H1 (cell line): ENCODE data around the gene APOC1. TPM values are rescaled to one million over a fixed set of nuclear protein-coding genes. Genes with fewer than 3 reads are reported as not detected.

ENCODE experiments used
- CTCF ChIA-PET: fragments of 300-600 bp; sonication (Branson Sonifier 250); formaldehyde crosslinking; loops from one replicate; lab custom pipeline; 2021; ENCODE audit not compliant: partially characterized antibody; lab: Charles Lee
- POLR2A ChIA-PET: fragments of 300-600 bp; sonication (Branson Sonifier 250); formaldehyde crosslinking; loops from one replicate; lab custom pipeline; 2021; ENCODE audit warnings: inconsistent platforms; ENCODE audit not compliant: partially characterized antibody; lab: Charles Lee
- DNase-seq, 2 experiments: peaks; one replicate each; pipeline versions ENCODE4 v3.0.0 to v3.0.0-alpha.2; 2010 to 2022; ENCODE audit warnings: low spot score in 2 of 2, low read depth in 1 of 2, mixed read lengths in 1 of 2
- FAIRE-seq: peaks from 2 replicates; lab custom pipeline; 2011; peaks lifted over from hg19 to GRCh38; lab: Jason Lieb, UNC
- H2AFZ ChIP-seq: 2 replicates; pipeline ENCODE4 v1.8.1; 2012; ENCODE audit warnings: low read length, inconsistent platforms
- H2AK5ac ChIP-seq: 2 replicates; pipeline ENCODE4 v1.6.1; 2013; ENCODE audit warnings: low read depth, low read length
- H2BK120ac ChIP-seq: replicated peaks from 2 replicates; pipeline ENCODE3; 2013; ENCODE audit warnings: low read depth, low read length, inconsistent platforms
- H2BK12ac ChIP-seq: 2 replicates; pipeline ENCODE4 v1.6.1; 2013; ENCODE audit warnings: low read depth, low read length
- H2BK15ac ChIP-seq: 2 replicates; pipeline ENCODE4 v1.6.1; 2013; ENCODE audit warnings: low read length
- H2BK20ac ChIP-seq: 2 replicates; pipeline ENCODE4 v1.6.1; 2013; ENCODE audit warnings: low read length
- H2BK5ac ChIP-seq: 2 replicates; pipeline ENCODE4 v1.6.1; 2013; ENCODE audit warnings: low read depth, low read length
- H3K14ac ChIP-seq: 2 replicates; pipeline ENCODE4 v1.6.1; 2013; ENCODE audit warnings: inconsistent platforms; ENCODE audit not compliant: insufficient read length
- H3K18ac ChIP-seq: 2 replicates; pipeline ENCODE4 v1.6.1; 2013; ENCODE audit warnings: low read length; ENCODE audit errors: extremely low read depth
- H3K23ac ChIP-seq: 2 replicates; pipeline ENCODE4 v1.6.1; 2013; ENCODE audit warnings: inconsistent platforms; ENCODE audit not compliant: insufficient read length
- H3K23me2 ChIP-seq: 2 replicates; pipeline ENCODE4 v1.6.1; 2013; ENCODE audit warnings: low read depth, low read length
- H3K27ac ChIP-seq: 2 replicates; pipeline ENCODE4 v1.6.1; 2011; ENCODE audit warnings: low read depth, low read length, inconsistent platforms
- H3K27me3 ChIP-seq, 4 experiments: replicated peaks in 1 of 4; 1 replicate in 1 of 4; 2 replicates in 3 of 4; pipeline versions ENCODE4 v1.6.1 to v1.8.1; 2011 to 2013; ENCODE audit warnings: low read length in 3 of 4, mild to moderate bottlenecking in 3 of 4, inconsistent platforms in 2 of 4, mixed read lengths in 2 of 4, moderate library complexity in 1 of 4; ENCODE audit not compliant: control insufficient read depth in 3 of 4, insufficient read depth in 3 of 4; ENCODE audit errors: extremely low read depth in 1 of 4
- H3K36me3 ChIP-seq, 4 experiments: 2 replicates each; pipeline versions ENCODE4 v1.6.1 to v1.8.1; 2011 to 2013; ENCODE audit warnings: mild to moderate bottlenecking in 4 of 4, low read length in 3 of 4, moderate library complexity in 2 of 4, control low read depth in 1 of 4, inconsistent platforms in 1 of 4; ENCODE audit not compliant: insufficient read depth in 4 of 4, control insufficient read depth in 2 of 4
- H3K4ac ChIP-seq: replicated peaks from 2 replicates; pipeline ENCODE3; 2013; ENCODE audit warnings: low read length, low read depth, mixed read lengths, inconsistent platforms; ENCODE audit not compliant: insufficient read length
- H3K4me1 ChIP-seq, 4 experiments: replicated peaks in 1 of 4; 1 replicate in 1 of 4; 2 replicates in 3 of 4; pipeline versions ENCODE4 v1.6.1 to v1.8.1; 2011 to 2013; ENCODE audit warnings: low read length in 3 of 4, inconsistent platforms in 2 of 4, mixed read lengths in 1 of 4; ENCODE audit not compliant: insufficient read depth in 4 of 4, control insufficient read depth in 3 of 4
- H3K4me2 ChIP-seq, 2 experiments: 2 replicates each; pipeline versions ENCODE4 v1.6.1 to v1.8.1; 2011 to 2013; ENCODE audit warnings: low read depth in 2 of 2, low read length in 2 of 2, control low read depth in 1 of 2, inconsistent platforms in 1 of 2, mild to moderate bottlenecking in 1 of 2; ENCODE audit not compliant: insufficient read depth in 1 of 2
- H3K4me3 ChIP-seq, 4 experiments: fragments of 200-600, 300-600 bp in 1 of 4; sonication (generic), shearing (Covaris generic), sonication (Bioruptor Twin) in 1 of 4; 2 replicates each; pipeline versions ENCODE4 v1.5.1 to v1.8.1; 2011 to 2016; ENCODE audit warnings: low read length in 4 of 4, low read depth in 3 of 4, control low read depth in 2 of 4, inconsistent platforms in 2 of 4, mild to moderate bottlenecking in 2 of 4, mixed read lengths in 1 of 4, moderate library complexity in 1 of 4; ENCODE audit not compliant: insufficient read depth in 2 of 4; ENCODE audit errors: extremely low read depth in 1 of 4
- H3K56ac ChIP-seq: replicated peaks from 2 replicates; pipeline ENCODE3; 2013; ENCODE audit warnings: low read depth, mild to moderate bottlenecking, mixed read lengths, low read length, inconsistent platforms; ENCODE audit not compliant: insufficient read length
- H3K79me1 ChIP-seq: 2 replicates; pipeline ENCODE4 v1.6.1; 2013; ENCODE audit warnings: low read depth, low read length, control low read depth
- H3K79me2 ChIP-seq, 2 experiments: 2 replicates each; pipeline versions ENCODE4 v1.6.1 to v1.8.1; 2012 to 2013; ENCODE audit warnings: low read length in 2 of 2, mild to moderate bottlenecking in 2 of 2, inconsistent platforms in 1 of 2; ENCODE audit not compliant: insufficient read depth in 2 of 2, control insufficient read depth in 1 of 2
- H3K9ac ChIP-seq, 4 experiments: replicated peaks in 1 of 4; 1 replicate in 1 of 4; 2 replicates in 3 of 4; pipeline versions ENCODE4 v1.6.1 to v1.8.1; 2011 to 2013; ENCODE audit warnings: low read depth in 3 of 4, low read length in 3 of 4, control low read depth in 2 of 4, mild to moderate bottlenecking in 2 of 4, moderate library complexity in 2 of 4, inconsistent platforms in 1 of 4; ENCODE audit errors: extremely low read depth in 1 of 4
- H3K9me3 ChIP-seq, 2 experiments: 2 replicates each; pipeline versions ENCODE4 v1.6.1 to v1.8.1; 2012 to 2013; ENCODE audit warnings: mild to moderate bottlenecking in 2 of 2, moderate library complexity in 2 of 2, control low read depth in 1 of 2, inconsistent platforms in 1 of 2, low read depth in 1 of 2, low read length in 1 of 2, mixed read lengths in 1 of 2; ENCODE audit not compliant: insufficient read depth in 2 of 2
- H4K20me1 ChIP-seq, 2 experiments: replicated peaks in 1 of 2; 2 replicates each; pipeline versions ENCODE3 to v1.8.1; 2011 to 2013; ENCODE audit warnings: inconsistent platforms in 2 of 2, low read length in 2 of 2, mild to moderate bottlenecking in 1 of 2; ENCODE audit not compliant: insufficient read depth in 2 of 2, control insufficient read depth in 1 of 2
- H4K5ac ChIP-seq: 2 replicates; pipeline ENCODE4 v1.6.1; 2013; ENCODE audit warnings: low read length, low read depth, mixed read lengths, inconsistent platforms; ENCODE audit not compliant: insufficient read length
- H4K8ac ChIP-seq: 2 replicates; pipeline ENCODE4 v1.8.0; 2013; ENCODE audit warnings: mild to moderate bottlenecking, moderate library complexity, low read length, inconsistent platforms; ENCODE audit not compliant: insufficient read depth; ENCODE audit errors: extremely low read depth
- H4K91ac ChIP-seq: replicated peaks from 2 replicates; pipeline ENCODE3; 2013; ENCODE audit warnings: low read length, mixed read lengths, inconsistent platforms; ENCODE audit not compliant: insufficient read length
- CEBPB ChIP-seq: IDR thresholded peaks from 2 replicates; pipeline ENCODE4 v1.6.1; 2012; ENCODE audit warnings: low read depth, low read length
- JUN ChIP-seq: IDR thresholded peaks from 2 replicates; pipeline ENCODE4 v1.6.1; 2011; ENCODE audit warnings: low read depth, mild to moderate bottlenecking, improper control_type of control experiment, low read length
- MAX ChIP-seq: IDR thresholded peaks from 2 replicates; pipeline ENCODE4 v1.6.1; 2012; ENCODE audit warnings: inconsistent platforms
- RFX5 ChIP-seq: IDR thresholded peaks from 2 replicates; pipeline ENCODE4 v1.6.1; 2011; ENCODE audit warnings: low read depth, low read length, improper control_type of control experiment, borderline replicate concordance
- SIRT6 ChIP-seq: IDR thresholded peaks from one replicate; pipeline ENCODE4 v1.7.1; 2012; ENCODE audit warnings: low read length, inconsistent platforms
- WGBS, 2 experiments: shearing (Covaris generic) in 1 of 2; methylation state at CpG; one replicate each; pipeline versions ENCODE4 v1.1.6 to v1.1.7; 2013 to 2015; ENCODE audit warnings: low lambda C conversion rate in 2 of 2, mixed read lengths in 2 of 2, inconsistent platforms in 1 of 2, low coverage in 1 of 2, missing lambda C conversion rate in 1 of 2; ENCODE audit not compliant: insufficient replicate concordance in 2 of 2, insufficient coverage in 1 of 2, insufficient read length in 1 of 2; ENCODE audit errors: extremely low coverage in 1 of 2, missing lambda C conversion rate in 1 of 2; 5-methylcytosine and 5-hydroxymethylcytosine counted together
- polyA plus RNA-seq, 7 experiments: library from polyadenylated mRNA; depleted of rRNA in 3 of 7; stranded (reverse) in 5 of 7; unstranded in 2 of 7; fragments of >200 nt in 5 of 7; fragments of 200-250 nt in 2 of 7; gene quantifications; 1 replicate in 5 of 7; 2 replicates in 1 of 7; 4 replicates in 1 of 7; pipeline versions ENCODE4 v1.2.1 to v1.2.3, GENCODE V29; 2011 to 2013; ENCODE audit warnings: missing spikeins in 2 of 7, mixed read lengths in 2 of 7
- total RNA-seq: library from RNA; stranded (reverse); fragmentation: NEBNext Ultra II Directional; extraction: Animal tissue kit (Norgen Biotek cat#: 25700); gene quantifications from 2 replicates; pipeline ENCODE4 v1.2.1, GENCODE V29; 2021

APOC1 gene
- total and polyA plus RNA-seq, 2 of the 8 experiments (the other 6 are each of a cell fraction or from before 2014, with no cell fraction given): 55.8 to 78.2 TPM

DNA sequence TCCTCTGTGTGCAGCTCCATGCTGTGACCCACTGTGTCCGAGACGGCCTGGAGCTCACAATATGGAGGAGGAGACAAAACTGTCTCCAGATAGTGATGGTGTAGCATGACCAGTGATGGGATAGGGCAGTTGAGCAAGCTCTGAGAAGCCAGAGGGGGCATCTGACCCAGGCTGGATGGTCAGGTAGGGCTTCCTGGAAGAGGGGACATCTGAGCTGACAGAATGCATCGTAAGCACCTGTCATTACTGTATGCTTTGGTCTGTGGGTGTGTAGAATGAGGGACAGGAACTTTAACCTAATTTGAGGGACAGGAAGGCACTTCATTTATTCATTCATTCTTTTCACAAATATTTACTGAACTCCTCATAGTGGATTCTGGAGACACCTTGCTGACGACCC, 29.8 kb upstream of the APOC1 start:
- FAIRE-seq (no peak), DNase-seq (no peak)
- no peaks in the 10 kb centered on the region for H3K79me1 ChIP-seq
- H2BK12ac ChIP-seq: no peak overlapping the region
- H2AFZ ChIP-seq: no peak overlapping the region
- no peak overlapping the region for H3K27ac ChIP-seq
- 0 out of 2 replicates have a peak, but pooled peaks cover under 1% of the 10 kb centered on the region for H3K23me2 ChIP-seq
- peaks cover 0 to 7% (median 0%) of the 10 kb centered on the region in 4 experiments; a peak in 1 of 7 replicates for H3K4me1 ChIP-seq
- no peak overlapping the region for H3K23ac ChIP-seq
- no peak overlapping the region for H3K9ac ChIP-seq
- no peak overlapping the region for H2BK5ac ChIP-seq
- no peak overlapping the region for H3K4me2 ChIP-seq
- H3K4ac ChIP-seq: no peak overlapping the region
- H2BK120ac ChIP-seq: no peak overlapping the region
- peaks cover 7 to 9% of the 10 kb centered on the region in 2 experiments for H4K20me1 ChIP-seq
- no peaks in the 10 kb centered on the region for H3K27me3 ChIP-seq
- no peaks in the 10 kb centered on the region for H3K9me3 ChIP-seq
- H3K79me2 ChIP-seq: no peaks in the 10 kb centered on the region
- peak overlapping the region; percentile 83; the same call in 1 of the 2 replicates for H2AK5ac ChIP-seq
- H3K56ac ChIP-seq: no peak overlapping the region
- TF ChIP-seq JUN (no peak), SIRT6 (no peak), RFX5 (no peak), MAX (no peak), CEBPB (no peak)
- H4K91ac ChIP-seq: no peak overlapping the region
- CTCF ChIA-PET: interaction anchor here (0.9 to 1.7 kb wide), 8 partner anchors 19 to 116 kb away, joined by 3 to 10 read pairs (median 4); partner anchors contain the start of genes NECTIN2 and RELB
- WGBS, 2 experiments: 93% methylated on average over 4 of the region's 4 CpGs; no CpG with 5 or more reads in 1 of the 2 experiments
- no peak overlapping the region for H2BK15ac ChIP-seq
- no peak overlapping the region for H3K4me3 ChIP-seq
- POLR2A ChIA-PET: interaction anchor here (1.2 to 13.6 kb wide), 6 partner anchors 10 to 73 kb away, joined by 4 to 109 read pairs (median 16); partner anchors contain the start of gene NECTIN2
- H3K36me3 ChIP-seq: peaks cover 6 to 50% (median 17%) of the 10 kb centered on the region in 4 experiments; a peak in 6 of 8 replicates
- no peak overlapping the region for H3K18ac ChIP-seq
- no peak overlapping the region for H4K5ac ChIP-seq
- H2BK20ac ChIP-seq: no peak overlapping the region
- H4K8ac ChIP-seq: no peak overlapping the region
- H3K14ac ChIP-seq: no peak overlapping the region
